Common myeloid progenitor, CD34-positive (primary cell): ENCODE measurements around the gene MOB3B.

Source experiments
- CTCF ChIA-PET: fragments of 350-600 bp; sonication (Branson Sonifier 250); formaldehyde crosslinking; loops from one replicate; lab custom pipeline; 2021; ENCODE audit warnings: antibody characterized with exemption; lab: Charles Lee
- POLR2A ChIA-PET: fragments of 350-600 bp; sonication (Branson Sonifier 250); formaldehyde crosslinking; loops from one replicate; lab custom pipeline; 2021; ENCODE audit warnings: antibody characterized with exemption; lab: Charles Lee
- DNase-seq, 3 donors: peaks; one replicate each; pipeline versions ENCODE4 v3.0.0 to v3.0.0-alpha.2; 2013
- H3K27ac ChIP-seq, 2 experiments: 1 replicate in 1 of 2; 2 replicates in 1 of 2; pipeline ENCODE4 v1.7.0; 2013; ENCODE audit warnings: inconsistent platforms in 2 of 2, low read length in 2 of 2, mild to moderate bottlenecking in 2 of 2, low read depth in 1 of 2, moderate library complexity in 1 of 2; ENCODE audit not compliant: severe bottlenecking in 2 of 2, insufficient read depth in 1 of 2, poor library complexity in 1 of 2
- H3K27me3 ChIP-seq, 5 experiments: replicated peaks in 2 of 5; 1 replicate in 3 of 5; 2 replicates in 2 of 5; pipeline versions ENCODE4 v1.6.1 to v1.7.0; 2013; ENCODE audit warnings: low read length in 4 of 5, mild to moderate bottlenecking in 2 of 5, moderate library complexity in 2 of 5, inconsistent platforms in 1 of 5; ENCODE audit not compliant: insufficient read depth in 5 of 5, control insufficient read depth in 4 of 5
- H3K36me3 ChIP-seq, 4 experiments: 1 replicate in 2 of 4; 2 replicates in 2 of 4; pipeline versions ENCODE4 v1.6.1 to v1.7.0; 2013; ENCODE audit warnings: low read length in 3 of 4, control low read depth in 1 of 4, mild to moderate bottlenecking in 1 of 4; ENCODE audit not compliant: control insufficient read depth in 4 of 4, insufficient read depth in 4 of 4
- H3K4me1 ChIP-seq, 4 experiments: 1 replicate in 3 of 4; 2 replicates in 1 of 4; pipeline versions ENCODE4 v1.6.1 to v1.7.1; 2013; ENCODE audit warnings: low read length in 3 of 4, mild to moderate bottlenecking in 3 of 4, control low read depth in 1 of 4, inconsistent platforms in 1 of 4, moderate library complexity in 1 of 4; ENCODE audit not compliant: control insufficient read depth in 4 of 4, insufficient read depth in 4 of 4; ENCODE audit errors: control extremely low read depth in 1 of 4
- H3K4me3 ChIP-seq, 7 experiments: 1 replicate in 4 of 7; 2 replicates in 3 of 7; pipeline versions ENCODE4 v1.5.1 to v1.7.0; 2013; ENCODE audit warnings: mild to moderate bottlenecking in 7 of 7, low read length in 6 of 7, moderate library complexity in 6 of 7, inconsistent platforms in 2 of 7, low read depth in 2 of 7, control low read depth in 1 of 7; ENCODE audit not compliant: insufficient read depth in 4 of 7, control insufficient read depth in 1 of 7; ENCODE audit errors: extremely low read depth in 1 of 7
- H3K9me3 ChIP-seq, 5 experiments: 1 replicate in 4 of 5; 2 replicates in 1 of 5; pipeline versions ENCODE4 v1.6.1 to v1.7.1; 2013; ENCODE audit warnings: low read length in 4 of 5, mild to moderate bottlenecking in 2 of 5, inconsistent platforms in 1 of 5, low read depth in 1 of 5, moderate library complexity in 1 of 5; ENCODE audit not compliant: control insufficient read depth in 4 of 5, insufficient read depth in 2 of 5; ENCODE audit errors: control extremely low read depth in 1 of 5
- WGBS: methylation state at CpG from one replicate; pipeline ENCODE4 v1.1.5; 2013; ENCODE audit not compliant: insufficient coverage; 5-methylcytosine and 5-hydroxymethylcytosine counted together

Gene MOB3B

DNA sequence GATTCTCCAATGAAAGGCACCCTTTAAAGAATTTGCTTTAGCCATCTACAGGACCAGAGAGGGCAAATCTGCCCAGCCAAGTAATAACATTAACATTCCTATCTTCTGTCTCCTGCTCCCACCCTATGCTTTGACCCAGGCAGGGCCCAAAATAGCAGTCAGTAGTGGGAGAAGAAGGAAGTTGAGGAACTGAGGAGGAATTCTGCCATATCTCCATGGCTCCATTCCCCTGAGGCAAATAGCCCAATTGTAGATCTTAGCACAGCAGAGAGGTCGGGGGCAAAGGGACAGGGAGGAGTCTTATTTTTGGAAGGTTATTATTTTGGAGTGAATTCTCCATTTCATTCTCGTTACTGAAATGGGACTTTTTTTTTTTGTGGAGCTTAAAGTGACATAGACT is 116.7 kb downstream of the MOB3B start:
- 60% methylated on average over 1 of the region's 2 CpGs for WGBS
- Histone ChIP-seq H3K27ac (no peak overlapping the region), H3K27me3 (no peaks in the 10 kb centered on the region), H3K4me1 (no peaks in the 10 kb centered on the region), H3K4me3 (no peak overlapping the region), H3K9me3 (no peaks in the 10 kb centered on the region), H3K36me3 (no peaks in the 10 kb centered on the region)
- CTCF ChIA-PET: no interaction called here
- POLR2A ChIA-PET: interaction anchor here (0.6 kb wide), 1 partner anchor 241 kb away, joined by 3 read pairs; no protein-coding TSS in a partner anchor
- DNase-seq: no peak

GRCh38 chr9:27412081-27412480 is 117.5 kb downstream of the MOB3B start:
- H3K27ac ChIP-seq: no peak overlapping the region
- ChIA-PET CTCF (no interaction called here), POLR2A (interaction anchor here (0.6 kb wide), 1 partner anchor 240 kb away, joined by 3 read pairs; no protein-coding TSS in a partner anchor)
- H3K36me3 ChIP-seq: no peaks in the 10 kb centered on the region
- H3K4me1 ChIP-seq: peaks cover 0 to 2% (median 0%) of the 10 kb centered on the region in 4 experiments
- DNase-seq: no peak
- no peak overlapping the region for H3K4me3 ChIP-seq
- no peaks in the 10 kb centered on the region for H3K9me3 ChIP-seq
- no CpG with 5 or more reads among the region's 3 CpGs for WGBS
- H3K27me3 ChIP-seq: no peaks in the 10 kb centered on the region

DNA sequence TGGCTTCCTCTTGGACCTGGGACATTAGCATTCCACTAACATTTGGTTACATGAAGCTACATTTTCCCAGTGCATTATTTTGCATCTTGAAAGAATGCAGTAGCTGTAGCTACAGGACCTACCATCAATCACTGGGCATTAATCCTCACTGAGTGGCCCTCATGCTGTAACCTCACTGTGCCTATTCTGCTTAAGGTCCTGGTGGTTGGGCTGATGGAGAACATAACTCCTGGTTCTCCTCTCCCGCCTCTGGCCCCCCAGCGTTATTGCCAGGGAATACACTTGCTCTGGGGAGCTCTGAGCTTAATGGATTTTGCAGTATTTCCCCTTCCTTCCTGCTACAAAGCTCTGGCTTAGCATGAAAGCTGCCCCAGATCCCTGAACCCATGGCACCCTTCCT is 121.1 kb downstream of the MOB3B start:
- ChIA-PET POLR2A (no interaction called here), CTCF (interaction anchor here (0.9 kb wide), 1 partner anchor 14 kb away, joined by 3 read pairs; no protein-coding TSS in a partner anchor)
- no peak for DNase-seq
- Histone ChIP-seq H3K36me3 (no peaks in the 10 kb centered on the region), H3K27ac (no peak overlapping the region), H3K4me1 (peaks cover 0 to 2% (median 0%) of the 10 kb centered on the region in 4 experiments), H3K27me3 (no peaks in the 10 kb centered on the region), H3K9me3 (no peaks in the 10 kb centered on the region), H3K4me3 (no peak overlapping the region)
- no CpG with 5 or more reads among the region's 2 CpGs for WGBS

GRCh38 chr9:27408001-27408400 is 121.6 kb downstream of the MOB3B start:
- no peaks in the 10 kb centered on the region for H3K27me3 ChIP-seq
- ChIA-PET POLR2A (no interaction called here), CTCF (no interaction called here)
- no peaks in the 10 kb centered on the region for H3K36me3 ChIP-seq
- 93% methylated on average over 3 of the region's 5 CpGs for WGBS
- H3K9me3 ChIP-seq: no peaks in the 10 kb centered on the region
- no peak overlapping the region for H3K4me3 ChIP-seq
- no peak overlapping the region for H3K27ac ChIP-seq
- H3K4me1 ChIP-seq: peaks cover 0 to 2% (median 0%) of the 10 kb centered on the region in 4 experiments
- no peak for DNase-seq

- no peak for DNase-seq
- no peak overlapping the region for H3K4me3 ChIP-seq
- 89% methylated on average over 1 of the region's 1 CpG for WGBS
- no peaks in the 10 kb centered on the region for H3K27me3 ChIP-seq
- peaks cover 0 to 2% (median 0%) of the 10 kb centered on the region in 4 experiments for H3K4me1 ChIP-seq
- CTCF ChIA-PET: no interaction called here
- no peaks in the 10 kb centered on the region for H3K36me3 ChIP-seq
- no peaks in the 10 kb centered on the region for H3K9me3 ChIP-seq
- H3K27ac ChIP-seq: no peak overlapping the region
- POLR2A ChIA-PET: no interaction called here
These were observed 122.1 kb downstream of the MOB3B start for GRCh38 chr9:27407491-27407890.

- ChIA-PET CTCF (no interaction called here), POLR2A (no interaction called here)
- Histone ChIP-seq H3K27ac (no peak overlapping the region), H3K36me3 (no peaks in the 10 kb centered on the region), H3K9me3 (no peaks in the 10 kb centered on the region), H3K4me3 (no peak overlapping the region), H3K4me1 (peaks cover 0 to 2% (median 0%) of the 10 kb centered on the region in 4 experiments), H3K27me3 (no peaks in the 10 kb centered on the region)
- no peak for DNase-seq
These were observed 125.0 kb downstream of the MOB3B start for GRCh38 chr9:27404661-27405060.

DNA sequence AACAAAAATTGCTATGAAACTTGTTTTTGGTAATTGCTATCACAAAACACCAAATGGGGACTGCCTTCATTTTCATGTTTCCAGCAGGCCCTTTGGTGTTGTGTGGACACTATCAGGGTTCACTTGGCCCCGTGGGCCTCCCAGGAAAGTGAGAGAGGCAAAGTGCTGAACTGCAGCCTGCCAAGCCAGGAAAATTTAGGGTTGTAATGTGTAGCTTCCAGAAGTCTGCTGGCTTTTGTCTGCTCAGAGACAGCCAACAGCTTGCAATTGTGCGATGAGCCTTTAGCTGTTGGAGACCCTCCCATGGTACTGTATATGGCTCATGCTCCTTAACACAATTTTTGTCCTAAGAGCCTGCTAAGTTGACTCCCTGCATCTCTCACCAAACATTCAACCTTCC is 127.0 kb downstream of the MOB3B start:
- WGBS: 100% methylated on average over 2 of the region's 2 CpGs
- no peaks in the 10 kb centered on the region for H3K27me3 ChIP-seq
- peaks cover 0 to 2% (median 0%) of the 10 kb centered on the region in 4 experiments for H3K4me1 ChIP-seq
- no peaks in the 10 kb centered on the region for H3K9me3 ChIP-seq
- no peak overlapping the region for H3K27ac ChIP-seq
- no peak overlapping the region for H3K4me3 ChIP-seq
- POLR2A ChIA-PET: no interaction called here
- CTCF ChIA-PET: no interaction called here
- H3K36me3 ChIP-seq: no peaks in the 10 kb centered on the region
- DNase-seq: no peak
